ENCODE data around the gene FOXB2.

FOXB2 gene

DNA sequence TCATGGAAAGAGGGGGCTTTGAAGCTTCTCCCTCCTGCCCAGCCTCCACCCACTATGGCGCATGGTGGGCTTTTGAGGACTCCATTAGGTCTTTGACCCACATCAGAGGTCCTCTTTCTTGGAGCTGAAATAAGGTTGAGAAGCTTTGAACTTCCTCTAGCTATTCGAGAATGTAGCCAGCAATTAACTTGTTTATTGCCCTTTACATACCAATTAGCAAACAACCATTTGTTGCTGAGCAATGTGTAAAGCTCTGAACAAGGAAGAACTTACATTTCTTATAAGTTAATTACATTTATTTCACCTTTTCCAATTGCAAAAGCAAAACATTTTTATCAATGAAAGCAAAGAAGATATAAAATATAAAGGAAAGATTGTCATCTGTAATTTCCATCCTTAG is 30.5 kb upstream of the FOXB2 start:
- DNase-seq (ENCODE audit: low read depth) = no peak
- no peak overlapping the region for H3K4me3 ChIP-seq (ENCODE audit: control insufficient read depth, low read depth, low read length)
- TF ChIP-seq, protein P1, sequence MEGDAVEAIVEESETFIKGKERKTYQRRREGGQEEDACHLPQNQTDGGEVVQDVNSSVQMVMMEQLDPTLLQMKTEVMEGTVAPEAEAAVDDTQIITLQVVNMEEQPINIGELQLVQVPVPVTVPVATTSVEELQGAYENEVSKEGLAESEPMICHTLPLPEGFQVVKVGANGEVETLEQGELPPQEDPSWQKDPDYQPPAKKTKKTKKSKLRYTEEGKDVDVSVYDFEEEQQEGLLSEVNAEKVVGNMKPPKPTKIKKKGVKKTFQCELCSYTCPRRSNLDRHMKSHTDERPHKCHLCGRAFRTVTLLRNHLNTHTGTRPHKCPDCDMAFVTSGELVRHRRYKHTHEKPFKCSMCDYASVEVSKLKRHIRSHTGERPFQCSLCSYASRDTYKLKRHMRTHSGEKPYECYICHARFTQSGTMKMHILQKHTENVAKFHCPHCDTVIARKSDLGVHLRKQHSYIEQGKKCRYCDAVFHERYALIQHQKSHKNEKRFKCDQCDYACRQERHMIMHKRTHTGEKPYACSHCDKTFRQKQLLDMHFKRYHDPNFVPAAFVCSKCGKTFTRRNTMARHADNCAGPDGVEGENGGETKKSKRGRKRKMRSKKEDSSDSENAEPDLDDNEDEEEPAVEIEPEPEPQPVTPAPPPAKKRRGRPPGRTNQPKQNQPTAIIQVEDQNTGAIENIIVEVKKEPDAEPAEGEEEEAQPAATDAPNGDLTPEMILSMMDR (IDR thresholded peaks at IDR 0.05; ENCODE audit: control insufficient read depth, insufficient read depth, low read depth, low read length, missing control alignments) = no peak

GRCh38 chr9:76989501-76989900 is 30.0 kb upstream of the FOXB2 start:
- H3K4me3 ChIP-seq (ENCODE audit: control insufficient read depth, low read depth, low read length) = no peak overlapping the region
- no peak for DNase-seq (ENCODE audit: low read depth)
- TF ChIP-seq, protein P1 (IDR thresholded peaks at IDR 0.05; ENCODE audit: control insufficient read depth, insufficient read depth, low read depth, low read length, missing control alignments) = no peak

GRCh38 chr9:76996700-76997099 is 22.8 kb upstream of the FOXB2 start:
- TF ChIP-seq, protein P1 (IDR thresholded peaks at IDR 0.05; ENCODE audit: control insufficient read depth, insufficient read depth, low read depth, low read length, missing control alignments) = peak; percentile 76
- no peak for DNase-seq (ENCODE audit: low read depth)
- no peak overlapping the region for H3K4me3 ChIP-seq (ENCODE audit: control insufficient read depth, low read depth, low read length)

- TF ChIP-seq, protein P1 (IDR thresholded peaks at IDR 0.05; ENCODE audit: control insufficient read depth, insufficient read depth, low read depth, low read length, missing control alignments) = no peak
- H3K4me3 ChIP-seq (ENCODE audit: control insufficient read depth, low read depth, low read length) = no peak overlapping the region
- no peak for DNase-seq (ENCODE audit: low read depth)
Observed at GRCh38 chr9:76999261-76999660, 20.2 kb upstream of the FOXB2 start.

GRCh38 chr9:77000330-77000729 is 19.1 kb upstream of the FOXB2 start:
- H3K4me3 ChIP-seq (ENCODE audit: control insufficient read depth, low read depth, low read length) = no peak overlapping the region
- TF ChIP-seq, protein P1 (IDR thresholded peaks at IDR 0.05; ENCODE audit: control insufficient read depth, insufficient read depth, low read depth, low read length, missing control alignments) = no peak
- DNase-seq (ENCODE audit: low read depth) = no peak

GRCh38 chr9:77003366-77003765 is 16.1 kb upstream of the FOXB2 start:
- H3K4me3 ChIP-seq (ENCODE audit: control insufficient read depth, low read depth, low read length) = no peak overlapping the region
- no peak for DNase-seq (ENCODE audit: low read depth)
- TF ChIP-seq, protein P1 (IDR thresholded peaks at IDR 0.05; ENCODE audit: control insufficient read depth, insufficient read depth, low read depth, low read length, missing control alignments) = no peak

DNA sequence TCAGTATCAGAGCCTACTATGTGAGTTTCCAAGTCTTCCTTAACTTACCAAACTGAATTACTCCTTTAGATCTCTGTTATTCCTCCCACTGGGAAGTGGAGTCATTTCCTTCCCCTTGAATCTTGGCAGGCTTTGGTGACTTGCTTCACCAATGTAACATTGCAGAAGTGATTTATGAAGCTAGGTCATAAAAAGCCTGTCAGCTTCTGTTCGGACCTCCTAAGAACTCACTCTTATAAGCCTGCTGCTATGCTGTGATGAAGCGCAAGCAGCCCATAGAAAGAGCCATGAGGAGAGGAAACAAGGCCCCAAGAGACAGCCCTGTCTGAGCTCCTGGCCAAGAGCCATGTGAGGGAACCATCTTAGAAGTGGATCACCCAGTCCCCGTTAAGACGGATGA is 14.2 kb upstream of the FOXB2 start:
- no peak for DNase-seq (ENCODE audit: low read depth)
- H3K4me3 ChIP-seq (ENCODE audit: control insufficient read depth, low read depth, low read length) = no peak overlapping the region
- TF ChIP-seq, protein P1 (IDR thresholded peaks at IDR 0.05; ENCODE audit: control insufficient read depth, insufficient read depth, low read depth, low read length, missing control alignments) = no peak
